HCT116 (cell line): Measurements from ENCODE around the gene PTPA. TPM values are rescaled to one million over a fixed set of nuclear protein-coding genes. Genes with fewer than 3 reads are reported as not detected.

Source experiments
- ATAC-seq: fragments of 200-7000 bp; cut with Tn5 transposase; 2 replicates; pipeline ENCODE4 v1.9.1; 2020; ENCODE audit warnings: mild to moderate bottlenecking, moderate library complexity
- BruUV-seq: library from RNA; stranded (reverse); fragments of 400-500 nt; replicated peaks from 2 replicates; lab custom pipeline; 2021; lab: Mats Ljungman, UMichigan
- CTCF ChIA-PET: fragments of 300-600 bp; sonication (Branson Sonifier 250); formaldehyde crosslinking; loops from one replicate; lab custom pipeline; 2021; ENCODE audit warnings: antibody characterized with exemption; lab: Charles Lee
- POLR2A ChIA-PET: fragments of 300-600, 350-600 bp; sonication (Branson Sonifier 250); formaldehyde crosslinking; loops from one replicate; lab custom pipeline; 2021; ENCODE audit warnings: antibody characterized with exemption; lab: Charles Lee
- RAD21 ChIA-PET, 2 experiments: fragments of 300-600 bp; sonication (Branson Sonifier 250); formaldehyde crosslinking; loops; one replicate each; lab custom pipeline; 2023; ENCODE audit warnings: low total read pairs in 2 of 2; ENCODE audit not compliant: uncharacterized antibody in 2 of 2, unreplicated experiment in 2 of 2, low non-redundant PET in 1 of 2; lab: Charles Lee
- DNase-seq: peaks from one replicate; pipeline ENCODE4 v3.0.0-alpha.2; 2010; ENCODE audit warnings: low read depth, low spot score
- H2AFZ ChIP-seq: fragments of 200-600 bp; shearing (Covaris generic), sonication (generic); 2 replicates; pipeline ENCODE4 v1.6.1; 2017; ENCODE audit warnings: low read depth, mixed run types, mixed read lengths, antibody characterized with exemption, low read length; ENCODE audit not compliant: poor library complexity, severe bottlenecking
- H3K27ac ChIP-seq: 2 replicates; pipeline ENCODE4 v1.5.1; 2012; ENCODE audit warnings: low read depth, low read length
- H3K27me3 ChIP-seq: fragments of 200-600 bp; sonication (generic); 2 replicates; pipeline ENCODE4 v1.6.1; 2016; ENCODE audit warnings: mixed run types, low read length, mixed read lengths; ENCODE audit not compliant: insufficient read depth
- H3K36me3 ChIP-seq, 2 experiments: fragments of 200-500 bp in 1 of 2; fragments of 200-600 bp in 1 of 2; sonication (Bioruptor generic) in 1 of 2; sonication (generic) in 1 of 2; 2 replicates each; pipeline versions ENCODE4 v1.5.1 to v1.6.1; 2014 to 2016; ENCODE audit warnings: low read length in 2 of 2, inconsistent platforms in 1 of 2, mixed read lengths in 1 of 2, mixed run types in 1 of 2; ENCODE audit not compliant: insufficient read depth in 2 of 2, control insufficient read depth in 1 of 2
- H3K4me1 ChIP-seq, 2 experiments: fragments of 200-600 bp in 1 of 2; sonication (generic) in 1 of 2; 2 replicates each; pipeline versions ENCODE4 v1.5.1 to v1.6.1; 2012 to 2017; ENCODE audit warnings: low read length in 2 of 2, inconsistent platforms in 1 of 2, mild to moderate bottlenecking in 1 of 2, mixed read lengths in 1 of 2, mixed run types in 1 of 2, moderate library complexity in 1 of 2; ENCODE audit not compliant: insufficient read depth in 2 of 2, control insufficient read depth in 1 of 2
- H3K4me2 ChIP-seq: fragments of 200-600 bp; sonication (generic); 2 replicates; pipeline ENCODE4 v1.6.1; 2017; ENCODE audit warnings: mixed run types, low read length, mixed read lengths
- H3K4me3 ChIP-seq, 2 experiments: fragments of 200-600 bp in 1 of 2; sonication (generic) in 1 of 2; replicated peaks in 1 of 2; 2 replicates each; pipeline ENCODE4 v1.5.1; 2011 to 2016; ENCODE audit warnings: low read length in 2 of 2, control low read depth in 1 of 2, low read depth in 1 of 2, mild to moderate bottlenecking in 1 of 2, mixed read lengths in 1 of 2, mixed run types in 1 of 2
- H3K79me2 ChIP-seq: fragments of 200-600 bp; sonication (generic); 2 replicates; pipeline ENCODE4 v1.6.1; 2017; ENCODE audit warnings: mild to moderate bottlenecking, mixed run types, low read length, moderate library complexity, mixed read lengths; ENCODE audit not compliant: insufficient read depth
- H3K9ac ChIP-seq: fragments of 200-600 bp; sonication (generic); 2 replicates; pipeline ENCODE4 v1.6.1; 2016; ENCODE audit warnings: low read length, mixed read lengths
- H3K9me2 ChIP-seq: fragments of 200-600 bp; sonication (generic), shearing (Covaris generic); 2 replicates; pipeline ENCODE4 v1.6.1; 2017; ENCODE audit warnings: mixed run types, mild to moderate bottlenecking, moderate library complexity; ENCODE audit not compliant: insufficient read depth
- H3K9me3 ChIP-seq, 2 experiments: fragments of 200-500 bp in 1 of 2; fragments of 200-600 bp in 1 of 2; sonication (Bioruptor generic) in 1 of 2; sonication (generic) in 1 of 2; 2 replicates each; pipeline ENCODE4 v1.6.1; 2014 to 2017; ENCODE audit warnings: low read length in 2 of 2, mixed read lengths in 2 of 2, inconsistent platforms in 1 of 2, low read depth in 1 of 2, mild to moderate bottlenecking in 1 of 2, mixed run types in 1 of 2, moderate library complexity in 1 of 2; ENCODE audit not compliant: control insufficient read depth in 1 of 2, insufficient read depth in 1 of 2
- H4K20me1 ChIP-seq: fragments of 200-600 bp; sonication (generic), shearing (Covaris generic); 2 replicates; pipeline ENCODE4 v1.6.1; 2017; ENCODE audit warnings: mixed run types, mild to moderate bottlenecking, moderate library complexity; ENCODE audit not compliant: insufficient read depth
- CBX3 ChIP-seq: IDR thresholded peaks from 2 replicates; pipeline ENCODE4 v1.6.1; 2012; ENCODE audit warnings: low read depth
- CEBPB ChIP-seq: IDR thresholded peaks from 2 replicates; pipeline ENCODE4 v1.6.1; 2012; ENCODE audit warnings: low read depth
- CTCF ChIP-seq, 3 experiments: fragments of 200-600 bp in 1 of 3; sonication (generic) in 1 of 3; IDR thresholded peaks in 2 of 3; conservative IDR thresholded peaks in 1 of 3; 2 replicates each; pipeline ENCODE4 v1.5.1; 2012 to 2017; ENCODE audit warnings: low read depth in 2 of 3, low read length in 2 of 3, antibody characterized with exemption in 1 of 3, borderline replicate concordance in 1 of 3, control low read depth in 1 of 3, mild to moderate bottlenecking in 1 of 3, mixed read lengths in 1 of 3, mixed run types in 1 of 3, moderate library complexity in 1 of 3; ENCODE audit not compliant: insufficient read depth in 1 of 3
- FOSL1 ChIP-seq: IDR thresholded peaks from 2 replicates; pipeline ENCODE4 v1.6.1; 2012; ENCODE audit warnings: low read depth
- MAX ChIP-seq: IDR thresholded peaks from 2 replicates; pipeline ENCODE4 v1.6.1; 2012
- POLR2A ChIP-seq: IDR thresholded peaks from 2 replicates; pipeline ENCODE4 v1.7.0; 2011; ENCODE audit warnings: borderline replicate concordance; ENCODE audit not compliant: insufficient read depth, insufficient read length; ENCODE audit errors: extremely low read depth
- POLR2AphosphoS5 ChIP-seq: IDR thresholded peaks from 2 replicates; pipeline ENCODE4 v1.6.1; 2011; ENCODE audit warnings: mild to moderate bottlenecking, low read depth, low read length, moderate library complexity
- REST ChIP-seq: IDR thresholded peaks from 2 replicates; pipeline ENCODE4 v1.6.1; 2012; ENCODE audit warnings: low read depth
- SIN3A ChIP-seq: IDR thresholded peaks from 2 replicates; pipeline ENCODE4 v1.6.1; 2012; ENCODE audit warnings: low read depth
- SP1 ChIP-seq: IDR thresholded peaks from 2 replicates; pipeline ENCODE4 v1.6.1; 2012; ENCODE audit warnings: low read depth
- SRF ChIP-seq: IDR thresholded peaks from 2 replicates; pipeline ENCODE4 v1.6.1; 2012; ENCODE audit warnings: low read depth
- ZNF274 ChIP-seq: fragments of 200-500 bp; sonication (Bioruptor generic); IDR thresholded peaks from 2 replicates; pipeline ENCODE4 v1.6.1; 2014; ENCODE audit warnings: mild to moderate bottlenecking, low read depth, low read length, inconsistent platforms
- intact Hi-C: fragments of 100-400 bp; cut with micrococcal nuclease; formaldehyde crosslinking; loops from 2 replicates; pipeline ENCODE4 v1.10.0; 2022
- total RNA-seq: library from RNA; stranded (reverse); gene quantifications from one replicate; pipeline ENCODE4 v1.2.1, GENCODE V29; 2021; ENCODE audit not compliant: unreplicated experiment

Gene PTPA
- total RNA-seq, 1 experiment from 2014 or later, result 177 TPM

- ChIA-PET POLR2A (no interaction called here), CTCF (no interaction called here), RAD21 (no interaction called here)
- H4K20me1 ChIP-seq, result no peaks in the 10 kb centered on the region
- ATAC-seq (no peak), DNase-seq (no peak)
- H3K36me3 ChIP-seq, result no peaks in the 10 kb centered on the region
- H3K4me2 ChIP-seq, result no peak overlapping the region
- no peaks in the 10 kb centered on the region for H3K9me2 ChIP-seq
- BruUV-seq, result no TSS peak
- H3K9ac ChIP-seq, result no peak overlapping the region
- H2AFZ ChIP-seq, result no peak overlapping the region
- H3K4me3 ChIP-seq, result no peak overlapping the region
- no peaks in the 10 kb centered on the region for H3K27me3 ChIP-seq
- intact Hi-C loops, result no loop called here
- TF ChIP-seq REST, result no peak
- TF ChIP-seq SRF, result no peak
- TF ChIP-seq, all 23 proteins: peak for 0
- Histone ChIP-seq H3K4me1 (peaks cover 17 to 18% of the 10 kb centered on the region in 2 experiments), H3K9me3 (no peaks in the 10 kb centered on the region), H3K79me2 (no peaks in the 10 kb centered on the region), H3K27ac (no peak overlapping the region)
Measured at GRCh38 chr9:129194221-129194620, 83.0 kb downstream of the PTPA start.

- no peak overlapping the region for H2AFZ ChIP-seq
- H3K9ac ChIP-seq, result no peak overlapping the region
- ChIA-PET CTCF (no interaction called here), RAD21 (no interaction called here), POLR2A (interaction anchor here (1.7 kb wide), 1 partner anchor 17 kb away, joined by 5 read pairs; the partner anchor contains the start of gene IER5L)
- no peaks in the 10 kb centered on the region for H3K9me2 ChIP-seq
- H3K27me3 ChIP-seq, result no peaks in the 10 kb centered on the region
- no peaks in the 10 kb centered on the region for H3K36me3 ChIP-seq
- intact Hi-C loops, result no loop called here
- no peak overlapping the region for H3K4me3 ChIP-seq
- ATAC-seq (no peak), DNase-seq (no peak)
- H3K79me2 ChIP-seq, result no peaks in the 10 kb centered on the region
- H3K4me1 ChIP-seq, result peaks cover 18 to 21% of the 10 kb centered on the region in 2 experiments
- no peak overlapping the region for H3K27ac ChIP-seq
- no peaks in the 10 kb centered on the region for H4K20me1 ChIP-seq
- H3K9me3 ChIP-seq, result no peaks in the 10 kb centered on the region
- H3K4me2 ChIP-seq, result no peak overlapping the region
- no TSS peak for BruUV-seq
- TF ChIP-seq FOSL1 (no peak), ZNF274 (no peak), SP1 (no peak), CBX3 (no peak), SRF (no peak), MAX (no peak), POLR2A (no peak), CTCF (IDR thresholded peaks at IDR 0.05 in 2 of 3, conservative IDR thresholded peaks at IDR 0.05 in 1 of 3; ENCODE audit: borderline replicate concordance in 1 of 3, insufficient read depth in 1 of 3, low read depth in 2 of 3, low read length in 2 of 3) (no peak), POLR2AphosphoS5 (no peak), CEBPB (no peak), SIN3A (no peak)
Measured at GRCh38 chr9:129195606-129196005, 84.4 kb downstream of the PTPA start.
